ENCODE results near the gene CLP1. TPM values are rescaled to one million over a fixed set of nuclear protein-coding genes. Genes with fewer than 3 reads are reported as not detected.

The CLP1 gene
- polyA plus RNA-seq, 1 donor (not counting 4 experiments of a cell fraction or from before 2014, with no cell fraction given): 25.0 TPM

- peak overlapping the region; percentile 93 to 94 (median 93) for H3K4me3 ChIP-seq (ENCODE audit: control insufficient read depth in 2 of 3, extremely low read depth in 1 of 3, insufficient read depth in 2 of 3, low read depth in 1 of 3, low read length in 3 of 3)
These were observed 17.3 kb upstream of the CLP1 start for GRCh38 chr11:57640068-57640800.

GRCh38 chr11:57641011-57641807, 16.4 kb upstream of the CLP1 start:
- Histone ChIP-seq H3K4me1 (ENCODE audit: control insufficient read depth, extremely low read depth, insufficient read depth, low read length) (peaks cover 33% of the 10 kb centered on the region), H2AFZ (ENCODE audit: control insufficient read depth, low read length) (no peak overlapping the region), H3K36me3 (ENCODE audit: control insufficient read depth in 2 of 2, extremely low read depth in 1 of 2, insufficient read depth in 2 of 2, low read length in 2 of 2) (peaks cover 4 to 13% of the 10 kb centered on the region in 2 experiments), H3K27ac (ENCODE audit: control insufficient read depth, insufficient read depth, low read length) (no peak overlapping the region), H3K4me2 (ENCODE audit: control insufficient read depth, extremely low read depth, insufficient read depth, low read depth, low read length) (no peak overlapping the region), H3K9me1 (ENCODE audit: control insufficient read depth, extremely low read depth, insufficient read depth, low read length) (no peaks in the 10 kb centered on the region), H3K9me3 (ENCODE audit: control insufficient read depth, low read depth, low read length) (no peaks in the 10 kb centered on the region), H3K27me3 (ENCODE audit: control insufficient read depth, extremely low read depth, insufficient read depth, low read length) (no peaks in the 10 kb centered on the region), H3K9ac (ENCODE audit: control insufficient read depth, extremely low read depth, insufficient read depth, low read length) (no peak overlapping the region), H4K20me1 (ENCODE audit: control insufficient read depth, extremely low read depth, insufficient read depth, low read length) (peaks cover 14% of the 10 kb centered on the region), H3K79me2 (ENCODE audit: control insufficient read depth, insufficient read depth, low read length) (peaks cover 34% of the 10 kb centered on the region), H3K4me3 (ENCODE audit: control insufficient read depth in 2 of 3, extremely low read depth in 1 of 3, insufficient read depth in 2 of 3, low read depth in 1 of 3, low read length in 3 of 3) (no peak overlapping the region)
- TF ChIP-seq CTCF (optimal IDR thresholded peaks at IDR 0.05 in 1 of 3, IDR thresholded peaks at IDR 0.05 in 1 of 3, conservative IDR thresholded peaks at IDR 0.05 in 1 of 3; ENCODE audit: extremely low read depth in 1 of 3, insufficient read depth in 2 of 3, low read length in 3 of 3) (peak; percentile 49 to 69 (median 53)), EZH2 (IDR thresholded peaks at IDR 0.05; ENCODE audit: low read length) (no peak)
- FAIRE-seq (peak; percentile 71), DNase-seq (ENCODE audit: low read depth, low spot score) (no peak)
- dilution Hi-C loops (cut with MboI; ENCODE audit: extremely low pct_ligation_motif_present, low sequenced_read_pairs): no loop called here

More at GRCh38 chr11:57640068-57640800, 17.3 kb upstream of the CLP1 start:
- FAIRE-seq (no peak), DNase-seq (ENCODE audit: low read depth, low spot score) (no peak)
- no peaks in the 10 kb centered on the region for H3K27me3 ChIP-seq (ENCODE audit: control insufficient read depth, extremely low read depth, insufficient read depth, low read length)
- H3K9me3 ChIP-seq (ENCODE audit: control insufficient read depth, low read depth, low read length): no peaks in the 10 kb centered on the region
- no peaks in the 10 kb centered on the region for H3K9me1 ChIP-seq (ENCODE audit: control insufficient read depth, extremely low read depth, insufficient read depth, low read length)
- TF ChIP-seq EZH2 (IDR thresholded peaks at IDR 0.05; ENCODE audit: low read length): no peak
- no peak for TF ChIP-seq CTCF (optimal IDR thresholded peaks at IDR 0.05 in 1 of 3, IDR thresholded peaks at IDR 0.05 in 1 of 3, conservative IDR thresholded peaks at IDR 0.05 in 1 of 3; ENCODE audit: extremely low read depth in 1 of 3, insufficient read depth in 2 of 3, low read length in 3 of 3)
- H4K20me1 ChIP-seq (ENCODE audit: control insufficient read depth, extremely low read depth, insufficient read depth, low read length): peaks cover 14% of the 10 kb centered on the region
- peaks cover 4 to 13% of the 10 kb centered on the region in 2 experiments for H3K36me3 ChIP-seq (ENCODE audit: control insufficient read depth in 2 of 2, extremely low read depth in 1 of 2, insufficient read depth in 2 of 2, low read length in 2 of 2)
- peaks cover 29% of the 10 kb centered on the region for H3K4me1 ChIP-seq (ENCODE audit: control insufficient read depth, extremely low read depth, insufficient read depth, low read length)
- H2AFZ ChIP-seq (ENCODE audit: control insufficient read depth, low read length): no peak overlapping the region
- H3K9ac ChIP-seq (ENCODE audit: control insufficient read depth, extremely low read depth, insufficient read depth, low read length): peak overlapping the region; percentile 89
- peak overlapping the region; percentile 87 for H3K4me2 ChIP-seq (ENCODE audit: control insufficient read depth, extremely low read depth, insufficient read depth, low read depth, low read length)
- peaks cover 34% of the 10 kb centered on the region for H3K79me2 ChIP-seq (ENCODE audit: control insufficient read depth, insufficient read depth, low read length)
- H3K27ac ChIP-seq (ENCODE audit: control insufficient read depth, insufficient read depth, low read length): no peak overlapping the region
- dilution Hi-C loops (cut with MboI; ENCODE audit: extremely low pct_ligation_motif_present, low sequenced_read_pairs): no loop called here
